Vagina (tissue), 2 donors: ENCODE measurements around the gene LRRC26. TPM values are rescaled to one million over a fixed set of nuclear protein-coding genes. Genes with fewer than 3 reads are reported as not detected.

Source experiments
- DNase-seq, 2 donors: peaks; one replicate each; pipeline ENCODE4 v3.0.0-alpha.2; 2017; ENCODE audit errors: extremely low spot score in 2 of 2
- H3K27ac ChIP-seq: fragments of 200-600 bp; sonication (generic); one replicate; pipeline ENCODE4 v1.5.1; 2019
- H3K27me3 ChIP-seq: fragments of 200-600 bp; sonication (generic); one replicate; pipeline ENCODE4 v1.5.1; 2019
- H3K36me3 ChIP-seq, 2 donors: fragments of 200-600 bp; sonication (generic); one replicate each; pipeline ENCODE4 v1.5.1; 2017 to 2019
- H3K4me1 ChIP-seq: fragments of 200-600 bp; sonication (generic); one replicate; pipeline ENCODE4 v1.5.1; 2019
- H3K4me3 ChIP-seq, 2 donors: fragments of 200-600 bp; sonication (generic); 1 replicate in 1 of 2; 2 replicates in 1 of 2; pipeline ENCODE4 v1.5.1; 2016 to 2019
- H3K9me3 ChIP-seq: fragments of 200-600 bp; sonication (generic); one replicate; pipeline ENCODE4 v1.5.1; 2019
- POLR2A ChIP-seq, 2 donors: fragments of 450-650 bp; IDR thresholded peaks; one replicate each; pipeline ENCODE4 v1.6.1; 2017; ENCODE audit warnings: antibody characterized with exemption in 2 of 2, mild to moderate bottlenecking in 2 of 2, moderate library complexity in 2 of 2
- POLR2AphosphoS5 ChIP-seq, 2 donors: sonication (generic); formaldehyde crosslinking; IDR thresholded peaks; one replicate each; pipeline ENCODE4 v1.9.0; 2017; ENCODE audit warnings: antibody characterized with exemption in 2 of 2, mild to moderate bottlenecking in 2 of 2, low read depth in 1 of 2; ENCODE audit not compliant: insufficient read depth in 1 of 2
- intact Hi-C: fragments of 100-400 bp; cut with DNase I; formaldehyde crosslinking; loops from one replicate; pipeline ENCODE4 v1.15.1; 2023
- total RNA-seq: library from RNA; depleted of rRNA; stranded (reverse); fragments of >200 nt; gene quantifications from one replicate; pipeline ENCODE4 v1.2.3, GENCODE V29; 2016
- TF ChIP-seq, protein P1 (sequence below), 3 experiments: fragments of 450-650 bp in 2 of 3; fragments of 200-600 bp in 1 of 3; sonication (generic) in 1 of 3; IDR thresholded peaks; one replicate each; pipeline ENCODE4 v1.5.1; 2017 to 2019; ENCODE audit warnings: antibody characterized with exemption in 3 of 3, mild to moderate bottlenecking in 2 of 3, moderate library complexity in 2 of 3

LRRC26 gene
- total RNA-seq, 1 donor from 2014 or later: not detected

DNA sequence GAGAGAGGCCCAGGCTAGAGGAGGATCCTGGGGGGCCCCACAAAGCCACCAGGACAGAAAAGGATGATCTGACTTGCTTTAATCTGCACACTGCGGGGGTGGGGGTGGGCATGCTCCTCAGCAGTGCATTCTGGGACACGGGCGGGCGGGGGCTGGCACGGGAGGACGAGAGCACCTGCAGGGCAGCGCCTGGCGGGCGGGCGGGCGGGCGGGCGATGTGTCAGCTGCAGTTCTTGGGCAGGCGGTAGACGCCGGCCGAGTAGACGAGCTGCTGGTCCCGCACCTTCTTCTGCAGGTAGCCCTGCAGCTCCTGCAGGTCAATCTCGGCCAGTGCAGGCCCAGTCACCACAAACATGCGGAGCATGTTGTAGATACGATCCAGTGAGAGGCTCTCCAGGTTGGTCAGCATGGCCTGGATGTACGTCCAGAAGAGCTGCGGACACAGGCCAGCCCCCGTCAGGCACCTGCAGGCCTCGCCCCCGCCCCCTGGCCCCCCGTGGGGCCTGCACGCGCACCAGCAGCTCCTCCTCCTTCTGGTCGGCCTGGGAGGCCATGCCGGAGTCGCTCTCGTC lies 5.0 kb upstream of the LRRC26 start:
- Histone ChIP-seq H3K36me3 (peaks cover 0 to 12% of the 10 kb centered on the region in 2 donors), H3K27ac (no peak overlapping the region), H3K4me1 (peaks cover 13% of the 10 kb centered on the region), H3K9me3 (no peaks in the 10 kb centered on the region), H3K4me3 (no peak overlapping the region), H3K27me3 (peaks cover 3% of the 10 kb centered on the region)
- intact Hi-C loops: no loop called here
- no peak for DNase-seq
- no peak for TF ChIP-seq POLR2A (IDR thresholded peaks at IDR 0.05)
- TF ChIP-seq POLR2AphosphoS5 (IDR thresholded peaks at IDR 0.05; ENCODE audit: insufficient read depth in 1 of 2, low read depth in 1 of 2): no peak
- TF ChIP-seq, protein P1, sequence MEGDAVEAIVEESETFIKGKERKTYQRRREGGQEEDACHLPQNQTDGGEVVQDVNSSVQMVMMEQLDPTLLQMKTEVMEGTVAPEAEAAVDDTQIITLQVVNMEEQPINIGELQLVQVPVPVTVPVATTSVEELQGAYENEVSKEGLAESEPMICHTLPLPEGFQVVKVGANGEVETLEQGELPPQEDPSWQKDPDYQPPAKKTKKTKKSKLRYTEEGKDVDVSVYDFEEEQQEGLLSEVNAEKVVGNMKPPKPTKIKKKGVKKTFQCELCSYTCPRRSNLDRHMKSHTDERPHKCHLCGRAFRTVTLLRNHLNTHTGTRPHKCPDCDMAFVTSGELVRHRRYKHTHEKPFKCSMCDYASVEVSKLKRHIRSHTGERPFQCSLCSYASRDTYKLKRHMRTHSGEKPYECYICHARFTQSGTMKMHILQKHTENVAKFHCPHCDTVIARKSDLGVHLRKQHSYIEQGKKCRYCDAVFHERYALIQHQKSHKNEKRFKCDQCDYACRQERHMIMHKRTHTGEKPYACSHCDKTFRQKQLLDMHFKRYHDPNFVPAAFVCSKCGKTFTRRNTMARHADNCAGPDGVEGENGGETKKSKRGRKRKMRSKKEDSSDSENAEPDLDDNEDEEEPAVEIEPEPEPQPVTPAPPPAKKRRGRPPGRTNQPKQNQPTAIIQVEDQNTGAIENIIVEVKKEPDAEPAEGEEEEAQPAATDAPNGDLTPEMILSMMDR (IDR thresholded peaks at IDR 0.05): no peak

DNA sequence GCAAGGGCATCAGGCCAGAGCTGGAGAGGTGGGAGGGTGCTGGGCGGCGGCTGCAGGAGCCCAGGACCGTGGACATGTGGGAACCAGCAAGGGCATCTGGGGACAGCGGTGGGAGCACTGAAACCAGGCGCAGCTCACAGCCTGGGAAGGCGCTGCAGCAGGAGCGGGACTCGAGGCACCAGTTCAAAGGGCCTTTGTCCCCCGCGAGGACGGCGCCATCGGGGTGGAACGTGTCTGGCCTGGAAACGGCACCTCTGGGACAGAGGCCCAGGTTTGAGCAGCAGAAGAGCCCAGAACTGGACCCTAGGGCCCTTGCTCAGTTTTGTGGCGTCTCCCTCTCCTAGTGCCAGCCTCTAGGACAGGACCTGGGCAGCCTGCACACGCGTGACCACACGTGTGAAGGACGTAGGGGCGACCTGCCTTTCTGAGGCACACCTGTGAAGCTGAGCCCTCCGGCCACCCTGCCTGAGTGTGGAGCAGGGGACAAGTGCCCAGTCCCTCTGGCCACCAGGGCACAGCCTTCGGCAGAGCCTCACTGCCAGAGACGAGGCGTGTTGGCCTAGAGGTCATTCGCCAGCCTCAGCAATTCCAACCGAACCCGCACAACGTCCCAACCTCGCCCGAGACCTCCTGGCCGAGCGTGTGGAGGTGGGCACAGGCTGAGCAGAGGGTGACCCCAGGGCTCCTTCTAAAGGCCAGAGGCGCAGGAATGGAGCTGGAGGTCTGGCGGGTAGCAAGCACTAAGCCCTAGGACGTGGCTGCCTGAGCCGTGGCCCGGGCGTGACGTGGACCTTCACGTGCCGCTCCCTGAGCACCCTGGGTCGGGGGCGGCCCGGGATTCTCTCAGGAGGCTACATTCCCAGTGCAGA lies 4.2 kb upstream of the LRRC26 start:
- no peak for DNase-seq
- intact Hi-C loops: no loop called here
- Histone ChIP-seq H3K4me1 (peaks cover 18% of the 10 kb centered on the region), H3K36me3 (peaks cover 0 to 9% of the 10 kb centered on the region in 2 donors), H3K9me3 (no peaks in the 10 kb centered on the region), H3K4me3 (no peak overlapping the region), H3K27ac (no peak overlapping the region), H3K27me3 (peaks cover 5% of the 10 kb centered on the region)
- TF ChIP-seq, protein P1 (IDR thresholded peaks at IDR 0.05): no peak
- no peak for TF ChIP-seq POLR2AphosphoS5 (IDR thresholded peaks at IDR 0.05; ENCODE audit: insufficient read depth in 1 of 2, low read depth in 1 of 2)
- TF ChIP-seq POLR2A (IDR thresholded peaks at IDR 0.05): no peak

DNA sequence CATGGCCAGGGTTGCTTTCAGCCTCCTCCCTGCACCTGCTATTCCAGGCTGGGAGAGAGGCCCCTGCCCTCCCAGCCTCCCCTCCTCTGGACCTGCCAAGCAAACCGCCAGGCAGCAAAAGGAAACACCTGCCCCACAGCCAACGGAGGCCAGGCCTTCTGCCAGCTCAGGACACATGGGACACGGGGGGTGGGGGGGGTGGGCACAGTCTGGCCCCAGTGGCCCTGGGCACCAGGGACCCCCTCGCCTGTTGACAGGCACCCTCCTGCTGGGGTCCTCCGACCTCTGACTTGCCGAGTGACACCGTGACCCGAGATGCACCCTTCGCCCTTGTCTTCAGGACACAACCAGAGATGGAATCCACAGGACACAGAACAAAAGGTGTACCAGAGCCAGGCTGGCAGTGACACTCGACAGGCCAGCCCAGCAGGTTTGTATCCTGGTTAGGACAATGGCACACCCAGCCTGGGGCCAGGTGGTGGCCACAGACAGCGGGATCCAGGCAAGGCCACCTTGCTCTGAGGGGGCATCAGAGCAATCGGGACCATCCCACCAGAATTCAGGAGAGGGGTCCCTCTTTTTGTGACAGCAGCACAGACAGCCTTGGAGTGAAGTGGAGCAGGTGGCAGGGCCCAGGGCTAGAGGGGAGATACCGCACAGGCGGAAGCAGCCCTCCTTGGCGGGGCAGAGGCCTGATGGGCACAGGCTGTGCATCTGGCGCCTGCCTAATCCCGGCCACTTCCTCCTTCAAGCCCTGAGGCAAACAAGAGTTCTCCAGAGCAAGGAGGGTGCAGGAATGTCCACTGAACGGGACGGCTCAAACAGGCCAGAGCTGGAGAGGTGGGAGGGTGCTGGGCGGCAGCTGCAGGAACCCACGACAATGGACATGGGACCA lies 3.3 kb upstream of the LRRC26 start:
- no peak overlapping the region for H3K4me3 ChIP-seq
- no peak for DNase-seq
- TF ChIP-seq, protein P1 (IDR thresholded peaks at IDR 0.05): no peak
- no peak for TF ChIP-seq POLR2AphosphoS5 (IDR thresholded peaks at IDR 0.05; ENCODE audit: insufficient read depth in 1 of 2, low read depth in 1 of 2)
- TF ChIP-seq POLR2A (IDR thresholded peaks at IDR 0.05): no peak
- no peak overlapping the region for H3K27ac ChIP-seq
- no peaks in the 10 kb centered on the region for H3K9me3 ChIP-seq
- H3K36me3 ChIP-seq: peaks cover 0 to 4% of the 10 kb centered on the region in 2 donors
- H3K4me1 ChIP-seq: peaks cover 27% of the 10 kb centered on the region
- intact Hi-C loops: no loop called here
- peaks cover 8% of the 10 kb centered on the region for H3K27me3 ChIP-seq

DNA sequence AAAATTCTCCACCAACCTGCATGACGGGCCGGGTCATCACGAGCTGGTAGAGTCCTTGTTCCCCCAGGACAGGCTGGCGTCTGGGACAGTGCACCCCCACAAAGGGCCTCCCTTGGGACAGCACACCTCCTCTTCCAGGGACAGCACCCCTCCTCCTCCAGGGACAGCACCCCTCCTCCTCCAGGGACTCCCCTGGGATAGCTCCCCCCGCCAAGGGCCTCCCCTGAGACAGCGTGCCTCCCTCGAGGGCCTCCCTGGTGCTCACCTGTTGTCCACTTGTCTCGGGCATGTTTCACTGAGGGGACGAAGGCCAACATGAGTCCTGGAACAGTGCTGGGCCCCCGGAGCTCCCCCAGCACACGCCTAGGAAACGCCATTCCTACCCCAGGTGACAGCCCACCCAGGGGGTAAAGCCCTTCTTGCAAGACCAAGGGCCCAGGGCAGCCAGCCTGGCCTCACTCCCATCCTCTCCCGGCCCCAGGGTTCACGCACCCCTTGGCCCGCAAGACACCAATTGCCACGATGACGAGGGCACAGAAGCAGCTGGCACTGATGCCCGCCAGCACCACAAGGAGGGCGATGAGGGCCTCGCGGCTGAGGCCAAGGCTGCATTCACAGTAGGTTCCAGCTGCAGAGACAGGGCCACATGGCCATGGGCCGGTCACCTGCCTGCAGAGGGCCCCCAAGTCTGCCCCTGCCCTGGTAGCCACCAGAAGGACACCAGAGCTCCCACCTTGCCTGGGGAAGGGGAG lies 1.5 kb upstream of the LRRC26 start:
- peaks cover 25% of the 10 kb centered on the region for H3K27me3 ChIP-seq
- H3K4me3 ChIP-seq: no peak overlapping the region
- no peak overlapping the region for H3K27ac ChIP-seq
- intact Hi-C loops: no loop called here
- no peaks in the 10 kb centered on the region for H3K9me3 ChIP-seq
- DNase-seq: no peak
- peaks cover 39% of the 10 kb centered on the region for H3K4me1 ChIP-seq
- H3K36me3 ChIP-seq: no peaks in the 10 kb centered on the region
- TF ChIP-seq POLR2A (IDR thresholded peaks at IDR 0.05): no peak
- TF ChIP-seq, protein P1 (IDR thresholded peaks at IDR 0.05): no peak
- no peak for TF ChIP-seq POLR2AphosphoS5 (IDR thresholded peaks at IDR 0.05; ENCODE audit: insufficient read depth in 1 of 2, low read depth in 1 of 2)
